ENCODE results near the gene CACNA1F. TPM values are rescaled to one million over a fixed set of nuclear protein-coding genes. Genes with fewer than 3 reads are reported as not detected.

The CACNA1F gene
- total and polyA plus RNA-seq, 9 of the 15 experiments (the other 6 are each of a cell fraction or from before 2014, with no cell fraction given): under 0.01 to 0.41 (median 0.03) TPM; not detected in 3

- TF ChIP-seq ELF2 (CRISPR knock-in tag; IDR thresholded peaks at IDR 0.05) (no peak), ZNF75A (CRISPR knock-in tag; IDR thresholded peaks at IDR 0.05) (no peak), VEZF1 (CRISPR knock-in tag; IDR thresholded peaks at IDR 0.05) (peak; percentile 64; the same call in 1 of the 2 replicates), BDP1 (IDR thresholded peaks at IDR 0.05; ENCODE audit: insufficient read depth, insufficient read length) (no peak), SMAD2 (IDR thresholded peaks at IDR 0.05; ENCODE audit: low read depth, low read length) (no peak), POLR2A (conservative IDR thresholded peaks at IDR 0.05) (peak; percentile 56), ZNF41 (CRISPR knock-in tag; conservative IDR thresholded peaks at IDR 0.05) (no peak), MTA2 (IDR thresholded peaks at IDR 0.05; ENCODE audit: low read depth) (no peak), CCNT2 (IDR thresholded peaks at IDR 0.05; ENCODE audit: borderline replicate concordance, extremely low read depth, insufficient read length, low read depth, low read length) (peak; percentile 23), ZC3H11A (IDR thresholded peaks at IDR 0.05; ENCODE audit: low read depth, low read length) (no peak), FOXM1 (IDR thresholded peaks at IDR 0.05; ENCODE audit: low read depth) (no peak), FOXM1 (CRISPR knock-in tag; IDR thresholded peaks at IDR 0.05; ENCODE audit: low read depth) (no peak), NCOA1 (IDR thresholded peaks at IDR 0.05; ENCODE audit: low read depth) (0 out of 2 replicates have a peak, but pooled peaks have one; percentile 32), MAFF (IDR thresholded peaks at IDR 0.05; ENCODE audit: low read length) (no peak), TFAM (CRISPR knock-in tag; conservative IDR thresholded peaks at IDR 0.05) (no peak), SIRT6 (IDR thresholded peaks at IDR 0.05; ENCODE audit: low read depth, low read length) (no peak), YY1 (IDR thresholded peaks at IDR 0.05; ENCODE audit: borderline replicate concordance in 1 of 3, control insufficient read depth in 1 of 3, extremely low read depth in 1 of 3, insufficient read depth in 3 of 3, insufficient read length in 1 of 3, insufficient replicate concordance in 2 of 3, low read depth in 1 of 3, low read length in 2 of 3) (peak in 1 of 3 experiments; percentile 58)
- TF ChIP-seq, protein P1, sequence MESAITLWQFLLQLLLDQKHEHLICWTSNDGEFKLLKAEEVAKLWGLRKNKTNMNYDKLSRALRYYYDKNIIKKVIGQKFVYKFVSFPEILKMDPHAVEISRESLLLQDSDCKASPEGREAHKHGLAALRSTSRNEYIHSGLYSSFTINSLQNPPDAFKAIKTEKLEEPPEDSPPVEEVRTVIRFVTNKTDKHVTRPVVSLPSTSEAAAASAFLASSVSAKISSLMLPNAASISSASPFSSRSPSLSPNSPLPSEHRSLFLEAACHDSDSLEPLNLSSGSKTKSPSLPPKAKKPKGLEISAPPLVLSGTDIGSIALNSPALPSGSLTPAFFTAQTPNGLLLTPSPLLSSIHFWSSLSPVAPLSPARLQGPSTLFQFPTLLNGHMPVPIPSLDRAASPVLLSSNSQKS (CRISPR knock-in tag; IDR thresholded peaks at IDR 0.05): no peak
- TF ChIP-seq, protein P2, sequence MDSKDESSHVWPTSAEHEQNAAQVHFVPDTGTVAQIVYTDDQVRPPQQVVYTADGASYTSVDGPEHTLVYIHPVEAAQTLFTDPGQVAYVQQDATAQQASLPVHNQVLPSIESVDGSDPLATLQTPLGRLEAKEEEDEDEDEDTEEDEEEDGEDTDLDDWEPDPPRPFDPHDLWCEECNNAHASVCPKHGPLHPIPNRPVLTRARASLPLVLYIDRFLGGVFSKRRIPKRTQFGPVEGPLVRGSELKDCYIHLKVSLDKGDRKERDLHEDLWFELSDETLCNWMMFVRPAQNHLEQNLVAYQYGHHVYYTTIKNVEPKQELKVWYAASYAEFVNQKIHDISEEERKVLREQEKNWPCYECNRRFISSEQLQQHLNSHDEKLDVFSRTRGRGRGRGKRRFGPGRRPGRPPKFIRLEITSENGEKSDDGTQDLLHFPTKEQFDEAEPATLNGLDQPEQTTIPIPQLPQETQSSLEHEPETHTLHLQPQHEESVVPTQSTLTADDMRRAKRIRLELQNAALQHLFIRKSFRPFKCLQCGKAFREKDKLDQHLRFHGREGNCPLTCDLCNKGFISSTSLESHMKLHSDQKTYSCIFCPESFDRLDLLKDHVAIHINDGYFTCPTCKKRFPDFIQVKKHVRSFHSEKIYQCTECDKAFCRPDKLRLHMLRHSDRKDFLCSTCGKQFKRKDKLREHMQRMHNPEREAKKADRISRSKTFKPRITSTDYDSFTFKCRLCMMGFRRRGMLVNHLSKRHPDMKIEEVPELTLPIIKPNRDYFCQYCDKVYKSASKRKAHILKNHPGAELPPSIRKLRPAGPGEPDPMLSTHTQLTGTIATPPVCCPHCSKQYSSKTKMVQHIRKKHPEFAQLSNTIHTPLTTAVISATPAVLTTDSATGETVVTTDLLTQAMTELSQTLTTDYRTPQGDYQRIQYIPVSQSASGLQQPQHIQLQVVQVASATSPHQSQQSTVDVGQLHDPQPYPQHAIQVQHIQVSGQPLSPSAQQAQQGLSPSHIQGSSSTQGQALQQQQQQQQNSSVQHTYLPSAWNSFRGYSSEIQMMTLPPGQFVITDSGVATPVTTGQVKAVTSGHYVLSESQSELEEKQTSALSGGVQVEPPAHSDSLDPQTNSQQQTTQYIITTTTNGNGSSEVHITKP (IDR thresholded peaks at IDR 0.05; ENCODE audit: partially characterized antibody): peak; percentile 93
These were observed 66.0 kb downstream of the CACNA1F start (continued) for GRCh38 chrX:49166914-49167739.
